ENCODE data around the gene FBXO31. TPM values are rescaled to one million over a fixed set of nuclear protein-coding genes. Genes with fewer than 3 reads are reported as not detected.

Gene FBXO31
- total and polyA plus RNA-seq, 2 experiments from 2014 or later: 16.5 to 28.9 TPM

GRCh38 chr16:87308826-87309225, 74.8 kb downstream of the FBXO31 start:
- no peak overlapping the region for H3K4me3 ChIP-seq
- no peaks in the 10 kb centered on the region for H3K4me1 ChIP-seq (ENCODE audit: insufficient read depth)
- H3K79me2 ChIP-seq: no peaks in the 10 kb centered on the region
- no peak for DNase-seq (ENCODE audit: low spot score)
- H2AFZ ChIP-seq: no peak overlapping the region
- no peak overlapping the region for H3K27ac ChIP-seq
- H3K36me3 ChIP-seq (replicated peaks; ENCODE audit: insufficient read depth, low read depth): no peaks in the 10 kb centered on the region
- WGBS (ENCODE audit: low lambda C conversion rate, missing lambda C conversion rate): 90% methylated on average over 4 of the region's 4 CpGs
- H3K27me3 ChIP-seq: no peaks in the 10 kb centered on the region
- H3K9me3 ChIP-seq (ENCODE audit: low read depth): no peaks in the 10 kb centered on the region
- H4K20me1 ChIP-seq (ENCODE audit: insufficient read depth, poor library complexity, severe bottlenecking): no peaks in the 10 kb centered on the region
- no peak for TF ChIP-seq EZH2phosphoT487 (IDR thresholded peaks at IDR 0.05; ENCODE audit: low read depth, severe bottlenecking, unreplicated experiment)
- no peak for TF ChIP-seq EZH2 (IDR thresholded peaks at IDR 0.05; ENCODE audit: borderline replicate concordance)
- no peak for TF ChIP-seq CTCF (IDR thresholded peaks at IDR 0.05; ENCODE audit: poor library complexity)
- H3K9me2 ChIP-seq (replicated peaks; ENCODE audit: insufficient read depth): no peaks in the 10 kb centered on the region
- no peak overlapping the region for H3K4me2 ChIP-seq

- Histone ChIP-seq H3K4me2 (no peak overlapping the region), H3K4me3 (no peak overlapping the region)
- WGBS (ENCODE audit: low lambda C conversion rate, missing lambda C conversion rate): 84% methylated on average over 3 of the region's 3 CpGs
Observed at GRCh38 chr16:87306516-87306915, 77.1 kb downstream of the FBXO31 start.

GRCh38 chr16:87305505-87306391, 77.8 kb downstream of the FBXO31 start:
- TF ChIP-seq EZH2phosphoT487 (IDR thresholded peaks at IDR 0.05; ENCODE audit: low read depth, severe bottlenecking, unreplicated experiment) (no peak), CTCF (IDR thresholded peaks at IDR 0.05; ENCODE audit: poor library complexity) (peak; percentile 10)
- H3K9me2 ChIP-seq (replicated peaks; ENCODE audit: insufficient read depth): no peaks in the 10 kb centered on the region
- WGBS (ENCODE audit: low lambda C conversion rate, missing lambda C conversion rate): 66% methylated on average over 30 of the region's 30 CpGs
- H3K4me1 ChIP-seq (ENCODE audit: insufficient read depth): no peaks in the 10 kb centered on the region
- H3K9me3 ChIP-seq (ENCODE audit: low read depth): no peaks in the 10 kb centered on the region
- H3K36me3 ChIP-seq (replicated peaks; ENCODE audit: insufficient read depth, low read depth): no peaks in the 10 kb centered on the region
- no peak overlapping the region for H3K27ac ChIP-seq
- no peaks in the 10 kb centered on the region for H3K27me3 ChIP-seq
- H4K20me1 ChIP-seq (ENCODE audit: insufficient read depth, poor library complexity, severe bottlenecking): no peaks in the 10 kb centered on the region
- peak overlapping the region; percentile 57 for H3K4me2 ChIP-seq
- no peak overlapping the region for H3K4me3 ChIP-seq
- no peaks in the 10 kb centered on the region for H3K79me2 ChIP-seq
- no peak overlapping the region for H2AFZ ChIP-seq
- DNase-seq (ENCODE audit: low spot score): peak; percentile 20

More at GRCh38 chr16:87306516-87306915, 77.1 kb downstream of the FBXO31 start:
- no peak for DNase-seq (ENCODE audit: low spot score)
- H3K36me3 ChIP-seq (replicated peaks; ENCODE audit: insufficient read depth, low read depth): no peaks in the 10 kb centered on the region
- H4K20me1 ChIP-seq (ENCODE audit: insufficient read depth, poor library complexity, severe bottlenecking): no peaks in the 10 kb centered on the region
- H3K4me1 ChIP-seq (ENCODE audit: insufficient read depth): no peaks in the 10 kb centered on the region
- no peak overlapping the region for H3K27ac ChIP-seq
- H3K9me2 ChIP-seq (replicated peaks; ENCODE audit: insufficient read depth): no peaks in the 10 kb centered on the region
- H2AFZ ChIP-seq: no peak overlapping the region
- TF ChIP-seq EZH2phosphoT487 (IDR thresholded peaks at IDR 0.05; ENCODE audit: low read depth, severe bottlenecking, unreplicated experiment) (no peak), EZH2 (IDR thresholded peaks at IDR 0.05; ENCODE audit: borderline replicate concordance) (no peak), CTCF (IDR thresholded peaks at IDR 0.05; ENCODE audit: poor library complexity) (no peak)
- no peaks in the 10 kb centered on the region for H3K27me3 ChIP-seq
- H3K79me2 ChIP-seq: no peaks in the 10 kb centered on the region
- no peaks in the 10 kb centered on the region for H3K9me3 ChIP-seq (ENCODE audit: low read depth)
